Gastroesophageal sphincter (tissue), 3 donors: ENCODE results near the gene DOK1.

ENCODE experiments used
- CTCF ChIP-seq, 4 experiments: fragments of 200-600 bp in 2 of 4; fragments of 450-650 bp in 2 of 4; sonication (generic) in 1 of 4; IDR thresholded peaks; one replicate each; pipeline ENCODE4 v1.5.1; 2017 to 2019; ENCODE audit warnings: antibody characterized with exemption in 4 of 4, mild to moderate bottlenecking in 2 of 4, moderate library complexity in 2 of 4
- EP300 ChIP-seq: sonication (generic); formaldehyde crosslinking; IDR thresholded peaks from one replicate; pipeline ENCODE4 v1.6.1; 2017; ENCODE audit warnings: antibody characterized with exemption, mild to moderate bottlenecking
- POLR2A ChIP-seq, 2 donors: fragments of 450-650 bp; IDR thresholded peaks; one replicate each; pipeline ENCODE4 v1.6.1; 2017; ENCODE audit warnings: antibody characterized with exemption in 2 of 2, mild to moderate bottlenecking in 2 of 2, moderate library complexity in 1 of 2
- POLR2AphosphoS5 ChIP-seq: sonication (generic); formaldehyde crosslinking; IDR thresholded peaks from one replicate; pipeline ENCODE4 v1.6.1; 2017; ENCODE audit warnings: antibody characterized with exemption

- TF ChIP-seq CTCF (IDR thresholded peaks at IDR 0.05) (no peak), EP300 (no peak), POLR2A (IDR thresholded peaks at IDR 0.05) (no peak), POLR2AphosphoS5 (no peak)
These were observed 22.3 kb downstream of the DOK1 start for GRCh38 chr2:74576863-74577229.
